AG09319 (cell line): ENCODE data around the gene ITPK1.
"Not testable (repeated sequence)": the region's sequence is repeated elsewhere in the genome, so short reads cannot be mapped to it uniquely, and the experiment has no call there.

Experiments
- DNase-seq: peaks from one replicate; pipeline ENCODE4 v3.0.0-alpha.2; 2010; ENCODE audit warnings: low read depth; ENCODE audit errors: extremely low read depth
- TF ChIP-seq, protein P1 (sequence below): IDR thresholded peaks from 2 replicates; pipeline ENCODE4 v1.5.1; 2011; ENCODE audit warnings: low read depth, mild to moderate bottlenecking, inconsistent platforms, low read length, moderate library complexity

The ITPK1 gene

DNA sequence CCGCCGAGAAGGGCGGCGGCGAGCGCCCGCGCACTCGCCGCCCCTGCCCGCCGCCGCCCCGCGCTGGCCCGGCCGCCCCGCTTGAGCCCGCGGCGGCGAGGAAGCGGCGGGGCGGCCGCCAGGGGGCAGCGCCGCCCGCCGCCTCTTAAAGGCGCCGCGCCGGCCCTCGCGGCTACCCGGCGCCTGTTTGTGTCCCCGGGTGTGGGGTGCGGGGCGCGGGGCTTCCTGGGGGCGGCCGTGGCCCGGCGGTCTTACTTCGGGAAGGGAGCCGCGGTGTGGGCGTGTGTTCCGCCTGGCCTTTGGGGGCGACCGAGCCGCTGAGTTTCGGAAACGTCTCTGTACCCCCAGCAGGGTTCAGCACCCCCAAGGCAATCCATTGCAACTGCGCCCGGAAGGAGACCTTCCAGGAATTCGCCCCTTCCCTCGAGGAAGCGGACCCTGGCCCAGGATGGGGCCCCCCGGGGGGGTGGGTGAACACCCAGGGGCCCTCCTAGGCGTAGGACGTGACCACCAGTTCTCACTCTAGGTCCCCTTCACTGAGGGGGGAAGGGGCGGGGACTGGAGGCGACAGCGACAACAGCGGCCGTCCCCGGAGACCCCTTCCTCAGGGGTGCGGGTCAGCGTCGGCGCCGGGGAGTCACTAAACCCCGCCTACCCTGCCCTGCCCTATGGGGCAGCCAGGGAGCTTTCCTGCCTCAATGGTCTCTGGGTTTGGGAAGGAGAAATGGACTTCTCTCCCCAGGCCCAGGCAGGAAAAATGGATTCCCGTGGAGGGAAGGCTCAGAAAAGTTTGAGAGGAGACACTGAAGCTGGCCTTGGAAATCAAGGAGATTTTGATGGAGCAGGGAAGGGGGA lies at the start of gene ITPK1:
TSS of gene ITPK1 (minus strand) at position 105 of the 855 bp plus-strand sequence. CDS start 762 bp downstream, outside the sequence.
- TF ChIP-seq, protein P1, sequence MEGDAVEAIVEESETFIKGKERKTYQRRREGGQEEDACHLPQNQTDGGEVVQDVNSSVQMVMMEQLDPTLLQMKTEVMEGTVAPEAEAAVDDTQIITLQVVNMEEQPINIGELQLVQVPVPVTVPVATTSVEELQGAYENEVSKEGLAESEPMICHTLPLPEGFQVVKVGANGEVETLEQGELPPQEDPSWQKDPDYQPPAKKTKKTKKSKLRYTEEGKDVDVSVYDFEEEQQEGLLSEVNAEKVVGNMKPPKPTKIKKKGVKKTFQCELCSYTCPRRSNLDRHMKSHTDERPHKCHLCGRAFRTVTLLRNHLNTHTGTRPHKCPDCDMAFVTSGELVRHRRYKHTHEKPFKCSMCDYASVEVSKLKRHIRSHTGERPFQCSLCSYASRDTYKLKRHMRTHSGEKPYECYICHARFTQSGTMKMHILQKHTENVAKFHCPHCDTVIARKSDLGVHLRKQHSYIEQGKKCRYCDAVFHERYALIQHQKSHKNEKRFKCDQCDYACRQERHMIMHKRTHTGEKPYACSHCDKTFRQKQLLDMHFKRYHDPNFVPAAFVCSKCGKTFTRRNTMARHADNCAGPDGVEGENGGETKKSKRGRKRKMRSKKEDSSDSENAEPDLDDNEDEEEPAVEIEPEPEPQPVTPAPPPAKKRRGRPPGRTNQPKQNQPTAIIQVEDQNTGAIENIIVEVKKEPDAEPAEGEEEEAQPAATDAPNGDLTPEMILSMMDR, result no peak; the same call in 1 of the 2 replicates
- DNase-seq, result no peak

DNA sequence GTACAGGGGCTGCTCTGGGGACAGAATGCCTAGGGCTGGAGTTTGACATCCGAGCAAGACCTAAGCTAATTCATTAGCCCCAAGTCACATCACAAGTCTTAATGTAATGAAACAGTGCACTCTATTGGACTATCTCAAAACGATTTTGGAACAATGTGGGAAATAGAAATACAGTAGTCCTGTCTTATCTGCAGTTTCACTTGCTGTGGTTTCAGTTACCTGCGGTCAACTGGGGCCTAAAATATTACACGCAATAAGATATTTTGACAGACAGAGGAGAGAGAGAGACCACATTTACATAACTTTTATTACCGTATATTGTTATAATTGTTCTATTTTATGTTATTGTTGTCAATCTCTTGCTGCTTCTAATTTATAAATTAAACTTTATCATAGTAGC lies 47.8 kb upstream of the ITPK1 start:
- DNase-seq, result no peak
- TF ChIP-seq, protein P1, result no peak

DNA sequence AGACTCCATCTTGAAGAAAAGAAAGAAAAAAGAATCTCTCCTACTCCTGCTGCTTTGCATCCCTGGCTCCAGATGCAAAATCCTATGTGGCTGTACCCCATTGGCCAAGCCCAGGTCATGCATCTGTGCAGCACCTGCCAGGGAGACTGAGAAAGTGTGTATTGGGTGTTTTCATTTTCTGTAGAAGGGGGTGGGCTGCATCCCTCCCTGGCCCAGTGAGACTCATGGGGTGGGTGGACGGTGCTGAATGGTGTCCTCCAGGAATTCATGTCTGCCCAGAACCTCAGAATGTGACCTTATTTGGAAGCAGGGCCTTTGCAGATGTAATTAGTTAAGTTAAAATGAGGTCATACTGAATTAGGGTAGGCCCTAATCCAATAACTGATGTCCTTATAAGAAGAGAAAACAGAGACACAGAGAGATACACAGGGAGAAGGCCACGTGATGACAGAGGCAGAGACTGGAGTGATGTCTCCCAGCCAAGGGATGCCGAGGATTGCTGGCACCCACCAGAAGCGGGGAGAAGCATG lies 45.8 kb upstream of the ITPK1 start:
- no peak for DNase-seq
- TF ChIP-seq, protein P1, result no peak

DNA sequence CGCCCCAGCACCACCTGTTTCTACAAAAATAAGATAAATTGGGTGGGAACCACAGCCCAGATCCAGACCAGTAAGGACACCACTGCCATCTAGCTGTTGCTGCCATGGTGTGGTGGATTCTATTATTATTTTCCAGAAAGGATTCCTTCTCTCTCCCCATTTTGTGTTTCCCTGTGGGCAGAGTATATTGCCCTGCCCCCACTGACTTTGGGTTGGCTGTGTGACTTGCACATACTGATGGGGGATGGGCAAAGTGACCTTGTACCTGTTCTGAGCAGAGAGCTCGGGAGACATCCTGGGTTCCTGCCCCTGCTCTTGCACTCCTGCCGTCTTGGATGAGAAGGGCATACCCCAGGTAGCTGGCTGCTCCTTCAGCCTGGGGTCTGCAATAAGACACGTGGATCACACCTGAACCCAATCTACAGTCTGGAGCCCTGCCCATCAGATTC lies 44.7 kb upstream of the ITPK1 start:
- no peak for DNase-seq

DNA sequence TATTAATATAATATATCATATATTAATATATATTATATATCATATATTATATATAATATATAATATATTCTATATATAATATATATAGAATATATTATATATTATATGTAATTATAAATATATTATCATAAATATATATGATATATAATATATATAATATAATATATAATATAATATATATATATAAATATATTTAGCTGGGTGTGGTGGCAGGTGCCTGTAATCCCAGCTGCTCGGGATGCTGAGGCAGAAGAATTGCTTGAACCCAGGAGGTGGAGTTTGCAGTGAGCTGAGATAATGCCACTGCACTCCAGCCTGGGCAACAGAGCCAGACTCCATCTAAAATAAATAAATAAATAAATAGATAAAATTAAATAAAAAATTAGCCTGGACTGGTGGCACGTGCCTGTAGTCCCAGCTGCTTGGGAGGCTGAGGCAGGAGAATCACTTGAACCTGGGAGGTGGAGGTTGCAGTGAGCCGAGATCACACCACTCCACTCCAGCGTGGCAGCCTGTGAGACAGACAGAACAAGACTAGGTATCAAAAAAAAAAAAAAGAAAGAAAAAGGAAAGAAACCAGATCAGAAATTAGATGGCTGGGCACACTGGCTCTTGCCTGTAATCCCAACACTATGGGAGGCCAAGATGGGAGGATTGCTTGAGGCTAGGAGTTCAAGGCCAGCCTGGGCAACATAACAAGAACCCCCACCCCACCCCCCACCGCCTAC lies 44.1 kb upstream of the ITPK1 start:
- not testable (repeated sequence) for DNase-seq

More for the DNA sequence above, 44.7 kb upstream of the ITPK1 start:
- TF ChIP-seq, protein P1, result peak; percentile 33

DNA sequence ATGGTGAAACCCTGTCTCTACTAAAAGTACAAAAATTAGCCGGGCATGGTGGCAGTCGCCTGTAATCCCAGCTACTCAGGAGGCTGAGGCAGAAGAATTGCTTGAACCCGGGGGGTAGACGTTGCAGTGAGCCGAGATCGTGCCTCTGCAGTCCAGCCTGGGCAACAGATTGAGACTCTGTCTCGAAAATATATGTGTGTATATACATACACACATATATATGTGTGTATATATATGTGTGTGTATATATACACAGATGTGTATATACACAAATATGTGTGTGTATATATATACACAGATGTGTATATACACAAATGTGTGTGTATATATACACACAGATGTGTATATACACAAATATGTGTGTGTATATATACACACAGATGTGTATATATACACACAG lies 42.6 kb upstream of the ITPK1 start:
- DNase-seq, result not testable (repeated sequence)

DNA sequence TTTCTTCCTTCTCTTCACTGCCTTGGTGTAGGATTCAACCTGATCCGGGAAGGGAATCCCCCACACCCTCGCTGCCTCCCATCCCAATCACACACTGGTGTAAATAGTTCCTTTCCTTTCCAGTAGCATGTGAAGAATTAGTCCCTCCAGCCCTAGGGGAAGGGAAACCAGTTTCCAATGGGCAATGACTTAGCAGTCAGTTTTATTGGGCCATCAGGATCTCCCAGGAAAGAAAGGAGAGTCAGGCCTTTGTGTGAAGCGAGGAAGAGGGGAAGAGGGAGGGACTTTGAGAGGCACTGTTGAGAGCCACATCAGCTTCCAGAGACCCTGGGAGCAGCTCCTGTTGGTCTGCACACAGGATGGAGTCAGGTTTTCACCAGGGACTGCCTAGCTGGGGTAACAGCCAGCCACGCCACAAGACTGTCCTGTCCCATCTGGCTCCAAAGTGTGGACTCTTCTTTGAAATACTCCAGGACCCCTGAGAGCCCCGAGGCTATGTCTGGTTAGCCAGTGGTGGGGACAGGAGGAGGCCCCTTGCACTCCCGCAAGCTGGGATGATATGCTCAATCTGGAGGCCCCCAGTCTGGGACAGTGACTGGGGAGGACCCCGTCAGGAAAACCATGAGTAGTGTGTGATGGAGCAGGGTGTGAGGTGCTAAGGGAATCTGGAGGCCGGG lies 41.1 kb upstream of the ITPK1 start:
- TF ChIP-seq, protein P1, result no peak

DNA sequence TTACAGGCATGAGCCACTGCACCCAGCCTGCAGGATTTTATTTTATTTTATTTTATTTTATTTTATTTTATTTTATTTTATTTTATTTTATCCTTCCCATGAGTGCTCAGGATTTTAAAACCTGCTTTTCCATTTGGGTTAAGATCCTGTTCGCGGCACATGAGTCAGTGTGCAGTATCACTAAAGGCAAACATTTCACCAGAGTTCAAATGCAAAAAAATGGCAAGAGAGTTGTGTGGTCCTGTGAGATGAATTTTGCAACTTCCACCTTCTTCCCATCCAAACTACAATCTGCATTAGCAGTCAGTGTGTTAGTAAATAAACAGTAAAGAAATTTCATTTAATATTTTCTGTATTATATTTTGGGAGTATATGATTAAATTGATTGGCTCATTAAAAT lies 39.9 kb upstream of the ITPK1 start:
- no peak for DNase-seq
- TF ChIP-seq, protein P1, result no peak

More for the DNA sequence above, 41.1 kb upstream of the ITPK1 start:
- no peak for DNase-seq
